Peyer's patch (tissue), 4 donors: ENCODE data around the gene KCP.

Experiments
- POLR2A ChIP-seq, 2 donors: fragments of 450-650 bp; IDR thresholded peaks; one replicate each; pipeline ENCODE4 v1.5.1; 2017; ENCODE audit warnings: antibody characterized with exemption in 2 of 2, mild to moderate bottlenecking in 2 of 2, moderate library complexity in 2 of 2
- TF ChIP-seq, protein P1 (sequence below), 6 experiments: fragments of 450-650 bp in 4 of 6; fragments of 200-600 bp in 2 of 6; sonication (generic) in 1 of 6; IDR thresholded peaks; one replicate each; pipeline ENCODE4 v1.5.1; 2017 to 2019; ENCODE audit warnings: antibody characterized with exemption in 6 of 6, mild to moderate bottlenecking in 3 of 6, moderate library complexity in 1 of 6

DNA sequence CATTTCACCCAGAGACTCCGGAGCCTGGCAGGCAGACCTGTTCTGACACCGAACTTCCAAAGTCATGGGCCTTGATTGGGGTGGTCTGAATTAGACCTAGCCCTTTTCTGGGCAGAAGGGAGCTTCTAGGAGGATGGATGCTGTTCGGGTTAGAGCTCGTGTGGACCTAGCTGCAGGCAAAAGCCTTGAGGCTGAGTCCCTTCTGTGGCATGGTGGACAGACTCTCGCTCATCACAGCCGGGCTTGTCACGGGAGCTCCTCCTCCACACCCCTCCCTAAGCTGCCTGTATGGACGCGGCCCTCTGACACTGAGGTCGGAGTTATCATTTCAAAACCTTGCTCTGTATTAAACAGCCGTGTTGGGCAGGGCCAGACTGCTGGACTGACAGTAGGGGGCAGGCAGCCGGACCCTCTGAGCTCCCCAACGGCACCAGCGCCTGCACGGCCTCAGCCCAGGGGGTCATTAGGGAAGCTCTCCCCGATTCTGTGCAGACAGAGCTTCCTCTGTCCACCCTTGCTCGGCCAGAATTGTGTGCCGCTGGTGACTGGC, 29.4 kb upstream of the KCP start:
- TF ChIP-seq, protein P1, sequence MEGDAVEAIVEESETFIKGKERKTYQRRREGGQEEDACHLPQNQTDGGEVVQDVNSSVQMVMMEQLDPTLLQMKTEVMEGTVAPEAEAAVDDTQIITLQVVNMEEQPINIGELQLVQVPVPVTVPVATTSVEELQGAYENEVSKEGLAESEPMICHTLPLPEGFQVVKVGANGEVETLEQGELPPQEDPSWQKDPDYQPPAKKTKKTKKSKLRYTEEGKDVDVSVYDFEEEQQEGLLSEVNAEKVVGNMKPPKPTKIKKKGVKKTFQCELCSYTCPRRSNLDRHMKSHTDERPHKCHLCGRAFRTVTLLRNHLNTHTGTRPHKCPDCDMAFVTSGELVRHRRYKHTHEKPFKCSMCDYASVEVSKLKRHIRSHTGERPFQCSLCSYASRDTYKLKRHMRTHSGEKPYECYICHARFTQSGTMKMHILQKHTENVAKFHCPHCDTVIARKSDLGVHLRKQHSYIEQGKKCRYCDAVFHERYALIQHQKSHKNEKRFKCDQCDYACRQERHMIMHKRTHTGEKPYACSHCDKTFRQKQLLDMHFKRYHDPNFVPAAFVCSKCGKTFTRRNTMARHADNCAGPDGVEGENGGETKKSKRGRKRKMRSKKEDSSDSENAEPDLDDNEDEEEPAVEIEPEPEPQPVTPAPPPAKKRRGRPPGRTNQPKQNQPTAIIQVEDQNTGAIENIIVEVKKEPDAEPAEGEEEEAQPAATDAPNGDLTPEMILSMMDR (IDR thresholded peaks at IDR 0.05), result no peak
- no peak for TF ChIP-seq POLR2A (IDR thresholded peaks at IDR 0.05)
